HG02852 (cell line): Measurements from ENCODE around the gene CTDSPL.
"Not testable (repeated sequence)": the region's sequence is repeated elsewhere in the genome, so short reads cannot be mapped to it uniquely, and the experiment has no call there.

Experiments used
- ATAC-seq: cut with Tn5 transposase; IDR thresholded peaks from one replicate; pipeline ENCODE4 v1.9.1; 2021; ENCODE audit warnings: mild to moderate bottlenecking, moderate library complexity; ENCODE audit not compliant: unreplicated experiment

The CTDSPL gene

GRCh38 chr3:37861620-37862041 lies at the start of gene CTDSPL:
Gene CTDSPL (plus strand): TSS chr3:37861880. CDS start chr3:37862200, 320 bp downstream.
- no peak for ATAC-seq

GRCh38 chr3:37812499-37812896 lies 49.2 kb upstream of the CTDSPL start:
- no peak for ATAC-seq

GRCh38 chr3:37813403-37813802 lies 48.3 kb upstream of the CTDSPL start:
- ATAC-seq, result peak; percentile 56

- ATAC-seq, result no peak
Measured at GRCh38 chr3:37814547-37814946, 47.1 kb upstream of the CTDSPL start.

- ATAC-seq, result not testable (repeated sequence)
Measured at GRCh38 chr3:37815156-37815555, 46.5 kb upstream of the CTDSPL start.

- no peak for ATAC-seq
Measured at GRCh38 chr3:37816271-37816670, 45.4 kb upstream of the CTDSPL start.

- ATAC-seq, result no peak
Measured at GRCh38 chr3:37819591-37819990, 42.1 kb upstream of the CTDSPL start.

- no peak for ATAC-seq
Measured at GRCh38 chr3:37820286-37820685, 41.4 kb upstream of the CTDSPL start.

GRCh38 chr3:37823189-37823588 lies 38.5 kb upstream of the CTDSPL start:
- ATAC-seq, result no peak

GRCh38 chr3:37824090-37824953 lies 37.4 kb upstream of the CTDSPL start:
- no peak for ATAC-seq

- no peak for ATAC-seq
Measured at GRCh38 chr3:37824954-37825328, 36.7 kb upstream of the CTDSPL start.

- no peak for ATAC-seq
Measured at GRCh38 chr3:37825744-37826400, 35.8 kb upstream of the CTDSPL start.

GRCh38 chr3:37826502-37826901 lies 35.2 kb upstream of the CTDSPL start:
- no peak for ATAC-seq

GRCh38 chr3:37826933-37827332 lies 34.7 kb upstream of the CTDSPL start:
- no peak for ATAC-seq

GRCh38 chr3:37832480-37832879 lies 29.2 kb upstream of the CTDSPL start:
- no peak for ATAC-seq

- no peak for ATAC-seq
Measured at GRCh38 chr3:37833302-37834186, 28.1 kb upstream of the CTDSPL start.

- ATAC-seq, result no peak
Measured at GRCh38 chr3:37836589-37836988, 25.1 kb upstream of the CTDSPL start.

- ATAC-seq, result no peak
Measured at GRCh38 chr3:37847689-37848088, 14.0 kb upstream of the CTDSPL start.

- no peak for ATAC-seq
Measured at GRCh38 chr3:37849146-37849923, 12.3 kb upstream of the CTDSPL start.

GRCh38 chr3:37852097-37852496 lies 9.6 kb upstream of the CTDSPL start:
- no peak for ATAC-seq
